Adrenal gland (tissue), 12 donors: ENCODE results near the gene MUC6. TPM values are rescaled to one million over a fixed set of nuclear protein-coding genes. Genes with fewer than 3 reads are reported as not detected.

Source experiments
- DNase-seq, 7 donors: peaks; one replicate each; pipeline ENCODE4 v3.0.0-alpha.2; 2019 to 2020
- H3K27ac ChIP-seq, 5 donors: fragments of 200-600 bp; sonication (generic) in 4 of 5; 1 replicate in 3 of 5; 2 replicates in 2 of 5; pipeline versions ENCODE4 v1.5.1 to v1.8.0; 2016 to 2020; ENCODE audit warnings: mild to moderate bottlenecking in 1 of 5
- H3K27me3 ChIP-seq: fragments of 200-600 bp; 2 replicates; pipeline ENCODE4 v1.8.0; 2021
- H3K36me3 ChIP-seq, 2 donors: fragments of 200-600 bp; replicated peaks in 1 of 2; 1 replicate in 1 of 2; 2 replicates in 1 of 2; pipeline versions ENCODE4 v1.5.1 to v1.8.0; 2018 to 2022
- H3K4me1 ChIP-seq, 2 donors: fragments of 200-600 bp; replicated peaks in 1 of 2; 1 replicate in 1 of 2; 2 replicates in 1 of 2; pipeline versions ENCODE4 v1.5.1 to v1.8.0; 2018 to 2021
- H3K4me3 ChIP-seq, 4 donors: fragments of 200-600 bp; sonication (generic) in 3 of 4; one replicate each; pipeline ENCODE4 v1.5.1; 2016 to 2018
- H3K9me3 ChIP-seq, 3 donors: fragments of 200-600 bp; sonication (generic) in 1 of 3; replicated peaks in 1 of 3; 1 replicate in 2 of 3; 2 replicates in 1 of 3; pipeline versions ENCODE4 v1.5.1 to v1.8.0; 2016 to 2021
- CTCF ChIP-seq, 6 experiments: fragments of 450-650 bp in 4 of 6; fragments of 200-600 bp in 2 of 6; sonication (generic) in 1 of 6; IDR thresholded peaks; 1 replicate in 5 of 6; 2 replicates in 1 of 6; pipeline versions ENCODE4 v1.5.1 to v1.8.0; 2016 to 2021; ENCODE audit warnings: antibody characterized with exemption in 6 of 6, mild to moderate bottlenecking in 2 of 6, moderate library complexity in 1 of 6
- POLR2A ChIP-seq, 2 donors: fragments of 450-650 bp; IDR thresholded peaks; one replicate each; pipeline ENCODE4 v1.6.1; 2017; ENCODE audit warnings: antibody characterized with exemption in 2 of 2, mild to moderate bottlenecking in 2 of 2, moderate library complexity in 1 of 2
- WGBS, 4 donors: extraction: QIAGEN DNeasy Blood & Tissue Kit in 2 of 4; methylation state at CpG; one replicate each; pipeline versions ENCODE4 v1.1.5 to v1.1.7; 2013 to 2017; 5-methylcytosine and 5-hydroxymethylcytosine counted together
- intact Hi-C, 2 donors: fragments of 100-400 bp; cut with DNase I; formaldehyde crosslinking; loops; one replicate each; pipeline versions ENCODE4 v1.14.1 to v1.15.0; 2022 to 2023
- polyA plus RNA-seq, 3 donors: library from polyadenylated mRNA; stranded (reverse); fragments of 200-250 nt in 2 of 3; fragments of 350-450 nt in 1 of 3; fragmentation: Illumina TruSeq in 1 of 3; extraction: RNeasy Lipid Tissue Mini Kit (QIAGEN cat#74804) in 1 of 3; gene quantifications; one replicate each; pipeline ENCODE4 v1.2.3, GENCODE V29; 2013 to 2014
- total RNA-seq, 9 donors: library from RNA; depleted of rRNA in 4 of 9; stranded (reverse); fragments of >200 nt in 4 of 9; fragments of 120-200 nt in 1 of 9; fragmentation: NEBNext Ultra II Directional in 1 of 9; extraction: Animal tissue kit (Norgen Biotek cat#: 25700) in 1 of 9; gene quantifications; one replicate each; pipeline versions ENCODE4 v1.1.0 to v1.2.4, GENCODE V29; 2013 to 2023
- donor health status: healthy with polysubstance abuse.
- donor health status: Bipolar disorder and iron deficiency.
- donor health status: DM: yes; HTN: yes; CAD: no.
- donor health status: DM: no; HTN: no; CAD: no.
- donor health status: DM: no; HTN: no; CAD: no.
- donor health status: DM: yes; HTN: yes; CAD: no.

MUC6 gene
- total and polyA plus RNA-seq, 12 donors: under 0.01 to 0.72 (median 0.04) TPM; not detected in 7

DNA sequence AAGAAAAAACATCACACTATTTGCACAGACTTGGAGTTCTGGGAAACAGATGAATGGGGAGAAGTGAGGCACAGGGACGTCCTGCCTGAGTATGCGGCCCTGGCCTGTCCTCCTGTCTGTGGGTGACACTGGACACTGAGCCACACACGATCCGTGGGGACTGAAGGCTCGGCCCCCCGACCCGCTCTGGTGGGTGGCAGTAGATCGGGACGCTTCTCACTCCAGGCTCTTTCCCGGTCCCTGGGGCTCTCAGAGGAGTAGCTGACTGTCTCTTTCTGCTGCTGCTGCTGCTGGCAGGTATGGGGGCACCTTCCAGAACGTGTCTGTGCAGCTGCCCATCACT lies 27.7 kb downstream of the MUC6 start:
- H3K4me3 ChIP-seq: no peak overlapping the region
- no peak for DNase-seq
- H3K9me3 ChIP-seq: no peaks in the 10 kb centered on the region
- no peaks in the 10 kb centered on the region for H3K27me3 ChIP-seq
- intact Hi-C loops: no loop called here
- 91 to 96% (median 92%) methylated on average over 10 to 11 of the region's 11 CpGs for WGBS, 4 donors
- no peak overlapping the region for H3K27ac ChIP-seq
- H3K4me1 ChIP-seq: no peaks in the 10 kb centered on the region
- TF ChIP-seq CTCF (IDR thresholded peaks at IDR 0.05): no peak
- TF ChIP-seq POLR2A (IDR thresholded peaks at IDR 0.05): no peak
- H3K36me3 ChIP-seq: peaks cover 0 to 87% of the 10 kb centered on the region in 2 donors

DNA sequence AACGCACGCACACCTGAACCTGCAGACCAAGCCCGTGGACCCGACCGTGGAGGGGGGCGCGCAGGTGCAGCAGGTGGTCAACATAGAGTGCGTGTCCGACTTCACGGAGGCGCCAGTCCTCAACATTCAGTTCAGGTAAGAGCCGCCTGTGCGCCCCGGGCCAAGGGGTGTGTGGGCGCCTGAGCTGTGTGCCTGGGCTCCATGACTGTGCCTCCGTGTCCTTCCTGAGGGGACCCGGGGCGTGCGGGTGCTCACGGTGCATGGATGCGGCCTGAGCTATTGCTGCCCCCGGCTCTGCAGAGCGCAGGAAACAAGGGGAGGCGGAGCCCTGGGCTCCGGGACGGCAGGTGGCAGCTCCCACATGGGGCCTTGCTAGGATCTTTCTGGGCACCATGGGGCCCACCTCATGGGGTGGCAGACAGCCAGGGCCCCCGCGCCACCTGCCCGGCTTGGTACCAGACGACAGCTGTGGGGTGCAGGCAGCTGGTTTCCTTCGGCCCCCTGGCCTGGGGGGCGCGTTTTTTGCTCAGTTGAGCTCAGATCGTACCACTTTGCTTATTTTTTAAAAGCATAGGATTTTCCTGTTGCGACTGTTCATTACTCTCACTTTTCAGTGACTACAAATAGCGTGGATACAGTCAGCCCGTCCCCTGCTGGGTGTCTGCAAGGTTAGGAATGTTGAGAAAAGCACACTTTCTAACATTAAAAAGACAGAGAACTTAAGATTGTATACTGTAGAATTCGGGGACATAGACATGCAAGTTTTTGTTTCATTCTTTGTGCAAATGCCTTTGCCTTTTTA lies 28.3 kb downstream of the MUC6 start:
- 93 to 97% (median 95%) methylated on average over 22 to 38 of the region's 38 CpGs for WGBS, 4 donors
- H3K27ac ChIP-seq: no peak overlapping the region
- H3K4me1 ChIP-seq: no peaks in the 10 kb centered on the region
- no peaks in the 10 kb centered on the region for H3K27me3 ChIP-seq
- H3K36me3 ChIP-seq: peaks cover 0 to 90% of the 10 kb centered on the region in 2 donors
- TF ChIP-seq POLR2A (IDR thresholded peaks at IDR 0.05) (no peak), CTCF (IDR thresholded peaks at IDR 0.05) (no peak)
- no peak overlapping the region for H3K4me3 ChIP-seq
- DNase-seq: no peak
- H3K9me3 ChIP-seq: no peaks in the 10 kb centered on the region
- intact Hi-C loops: no loop called here

DNA sequence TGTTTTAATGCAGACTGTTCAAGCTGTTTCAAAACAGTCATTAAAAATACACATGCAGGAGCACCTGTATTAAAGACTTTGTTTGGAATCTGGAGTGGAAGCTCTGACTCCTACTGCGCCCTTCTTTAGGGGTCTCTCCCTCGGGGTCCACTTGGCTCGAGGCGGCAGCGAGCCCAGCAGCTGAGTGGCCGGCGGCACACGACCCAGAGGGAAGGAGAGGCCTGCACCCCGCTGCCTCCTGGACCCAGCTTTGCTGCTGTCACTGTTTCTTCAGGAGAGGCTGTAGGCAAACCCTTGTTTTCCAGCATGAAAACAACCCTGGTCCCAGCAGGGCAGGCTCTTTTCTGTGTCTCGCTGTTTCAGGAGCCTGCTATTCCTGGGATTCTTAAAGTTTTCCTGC lies 29.2 kb downstream of the MUC6 start:
- TF ChIP-seq POLR2A (IDR thresholded peaks at IDR 0.05) (no peak), CTCF (IDR thresholded peaks at IDR 0.05) (no peak)
- intact Hi-C loops: no loop called here
- WGBS, 4 donors: 88 to 94% (median 93%) methylated on average over 9 to 10 of the region's 10 CpGs
- no peaks in the 10 kb centered on the region for H3K4me1 ChIP-seq
- H3K27ac ChIP-seq: no peak overlapping the region
- no peak overlapping the region for H3K4me3 ChIP-seq
- DNase-seq: no peak
- H3K36me3 ChIP-seq: peaks cover 0 to 94% of the 10 kb centered on the region in 2 donors
- no peaks in the 10 kb centered on the region for H3K9me3 ChIP-seq
- no peaks in the 10 kb centered on the region for H3K27me3 ChIP-seq

- no peaks in the 10 kb centered on the region for H3K27me3 ChIP-seq
- DNase-seq: peak in 1 of 7 donors; percentile 77
- intact Hi-C loops: no loop called here
- peaks cover 0 to 94% of the 10 kb centered on the region in 2 donors for H3K36me3 ChIP-seq
- no peaks in the 10 kb centered on the region for H3K4me1 ChIP-seq
- TF ChIP-seq CTCF (IDR thresholded peaks at IDR 0.05) (no peak), POLR2A (IDR thresholded peaks at IDR 0.05) (no peak)
- peak overlapping the region in 1 of 5 donors; percentile 30 for H3K27ac ChIP-seq
- no peak overlapping the region for H3K4me3 ChIP-seq
- H3K9me3 ChIP-seq: no peaks in the 10 kb centered on the region
- WGBS, 4 donors: 85 to 90% (median 86%) methylated on average over 13 of the region's 13 CpGs
Measured at GRCh38 chr11:1006762-1007161, 29.8 kb downstream of the MUC6 start.
